ENCODE measurements around the gene RAB31.
"Not testable (repeated sequence)": the region's sequence is repeated elsewhere in the genome, so short reads cannot be mapped to it uniquely, and the experiment has no call there.

Gene RAB31

DNA sequence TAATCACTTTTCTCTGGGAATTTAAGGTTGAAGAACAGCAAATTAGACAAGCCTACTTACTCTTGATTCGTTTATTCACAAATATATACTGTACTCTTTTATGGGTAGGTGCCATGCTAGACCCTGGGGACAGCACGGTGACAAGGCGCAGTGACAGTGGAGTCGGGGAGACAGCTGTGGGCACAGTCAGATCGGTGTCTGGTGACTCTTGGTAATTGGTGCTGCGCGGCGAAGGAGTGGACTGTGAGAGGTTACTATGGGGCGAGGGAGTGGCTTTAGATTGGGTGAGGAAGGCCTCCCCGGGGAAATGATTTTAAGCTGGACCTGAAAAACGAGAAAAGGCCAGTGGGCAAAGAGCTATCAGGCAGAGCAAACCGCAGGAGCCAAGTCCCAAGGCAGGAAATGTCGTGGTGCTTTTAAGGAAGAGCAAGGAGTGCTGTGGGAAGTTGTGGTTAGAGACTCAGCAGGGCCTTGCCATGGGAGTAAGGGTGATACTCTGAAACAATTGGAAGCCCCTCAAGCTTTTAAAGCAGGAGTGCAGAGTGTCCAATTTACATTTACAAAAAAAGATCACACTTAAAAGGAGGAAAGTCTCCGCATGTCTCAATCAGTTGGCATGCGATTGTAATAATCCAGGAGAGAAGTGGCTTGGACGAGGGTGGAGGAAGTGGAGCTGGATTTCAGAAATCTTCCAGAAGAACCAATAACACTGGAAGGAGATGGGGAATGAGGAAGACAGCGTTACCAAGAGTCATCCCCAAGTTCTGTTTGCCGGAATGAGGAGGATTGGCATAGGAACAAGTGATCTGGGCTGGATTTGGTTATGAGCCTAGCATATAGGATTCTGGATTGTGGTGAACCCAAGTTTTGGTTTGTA lies 141.5 kb downstream of the RAB31 start:
- DNase-seq = no peak

DNA sequence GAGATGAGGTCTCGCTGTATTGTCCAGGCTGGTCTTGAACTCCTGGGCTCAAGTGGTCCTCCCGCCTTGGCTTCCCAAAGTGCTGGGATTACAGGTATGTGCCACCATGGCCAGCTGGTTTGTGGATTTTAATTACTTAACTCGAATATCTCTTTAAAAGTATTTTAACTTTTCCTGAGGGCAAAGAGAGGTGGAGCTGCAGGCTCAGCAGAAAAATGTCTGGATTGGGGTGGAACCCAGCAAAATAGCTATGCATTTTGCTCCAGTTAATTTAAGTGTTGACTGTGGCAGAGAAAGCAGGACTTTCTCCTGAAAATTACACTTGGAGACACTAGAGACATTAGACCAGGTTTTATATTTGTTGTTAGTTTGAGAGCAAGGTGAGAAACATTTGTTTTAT lies 142.2 kb downstream of the RAB31 start:
- DNase-seq = no peak

- no peak for DNase-seq
These were observed 143.4 kb downstream of the RAB31 start for GRCh38 chr18:9851511-9851910.

GRCh38 chr18:9852266-9853081 lies 144.4 kb downstream of the RAB31 start:
- DNase-seq = no peak

DNA sequence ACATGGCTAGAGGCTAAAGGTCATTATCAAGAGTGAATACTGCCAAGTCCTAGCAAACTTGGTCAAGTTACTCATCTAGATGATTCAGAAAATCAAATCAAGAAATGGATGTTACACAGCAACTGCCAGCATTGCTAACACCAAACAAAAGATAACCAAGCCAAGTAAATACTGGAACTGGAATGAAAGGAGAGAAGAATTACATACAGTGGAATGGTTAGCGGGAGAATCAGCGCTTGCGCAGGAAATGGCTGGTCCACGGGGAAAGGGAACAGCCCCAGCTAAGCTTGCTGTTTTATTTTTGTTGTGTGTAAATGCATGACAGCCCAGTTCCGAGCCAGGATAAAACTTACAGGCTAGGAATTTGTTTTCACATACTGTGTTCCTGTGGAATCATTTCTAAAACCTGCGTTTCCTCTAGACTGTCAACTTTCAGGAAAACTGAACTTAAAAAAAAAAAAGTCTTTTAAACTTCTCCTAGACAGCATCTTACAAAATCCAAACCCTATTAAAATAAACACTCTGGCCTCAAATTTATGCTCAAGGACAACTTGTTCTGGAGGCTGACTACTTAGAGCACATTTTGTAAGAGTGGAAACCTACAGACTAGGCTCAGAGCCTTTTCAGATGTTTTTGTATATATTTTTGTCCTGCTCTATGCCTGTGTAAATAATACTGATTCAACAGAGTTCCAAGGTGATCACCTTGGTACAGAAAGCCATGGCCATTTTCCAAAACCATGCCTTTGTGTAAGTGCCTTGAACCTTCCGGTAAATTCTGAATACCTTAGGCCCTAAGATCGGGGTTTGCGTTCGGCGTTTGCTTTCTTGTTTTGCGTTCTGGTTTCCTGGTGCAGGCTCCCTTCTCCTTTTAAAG lies 146.9 kb downstream of the RAB31 start:
- DNase-seq = no peak

GRCh38 chr18:9855681-9856080 lies 147.6 kb downstream of the RAB31 start:
- DNase-seq = no peak

GRCh38 chr18:9856092-9856491 lies 148.0 kb downstream of the RAB31 start:
- DNase-seq = no peak

DNA sequence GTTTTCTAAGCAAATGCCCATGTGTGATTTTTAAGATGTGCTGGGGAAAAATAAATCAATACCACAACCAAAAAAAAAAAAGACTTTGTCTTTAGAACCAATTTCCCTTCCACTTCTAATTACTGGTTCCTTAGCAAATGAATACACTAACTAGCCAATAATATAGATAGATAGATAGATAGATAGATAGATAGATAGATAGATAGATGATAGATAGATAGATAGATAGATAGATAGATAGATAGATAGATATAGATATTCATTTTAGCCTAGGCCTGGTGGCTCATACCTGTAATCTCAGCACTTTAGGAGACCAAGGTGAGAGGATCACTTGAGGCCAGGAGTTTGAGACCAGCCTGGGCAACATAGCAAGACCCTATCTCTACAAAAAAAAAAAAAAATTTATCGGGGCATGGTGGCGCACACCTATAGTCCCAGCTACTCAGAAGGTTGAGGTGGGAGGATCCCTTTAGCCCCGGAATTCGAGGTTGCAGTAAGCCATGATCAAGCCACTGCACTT lies 149.4 kb downstream of the RAB31 start:
- not testable (repeated sequence) for DNase-seq

GRCh38 chr18:9858642-9859041 lies 150.5 kb downstream of the RAB31 start:
- no peak for DNase-seq

DNA sequence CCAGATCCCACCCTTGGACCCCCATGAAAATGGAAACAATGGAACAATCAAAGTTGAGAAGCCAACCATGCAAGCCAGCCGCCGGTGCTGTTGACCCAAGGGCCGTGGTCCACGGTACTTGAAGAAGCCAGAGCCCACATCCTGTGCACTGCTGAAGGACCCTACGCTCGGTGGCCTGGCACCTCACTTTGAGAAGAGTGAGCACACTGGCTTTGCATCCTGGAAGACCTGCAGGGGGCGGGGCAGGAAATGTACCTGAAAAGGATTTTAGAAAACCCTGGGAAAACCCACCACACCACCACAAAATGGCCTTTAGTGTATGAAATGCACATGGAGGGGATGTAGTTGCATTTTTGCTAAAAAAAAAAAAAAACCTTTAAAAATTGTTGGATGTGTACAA lies 151.1 kb downstream of the RAB31 start:
- no peak for DNase-seq

DNA sequence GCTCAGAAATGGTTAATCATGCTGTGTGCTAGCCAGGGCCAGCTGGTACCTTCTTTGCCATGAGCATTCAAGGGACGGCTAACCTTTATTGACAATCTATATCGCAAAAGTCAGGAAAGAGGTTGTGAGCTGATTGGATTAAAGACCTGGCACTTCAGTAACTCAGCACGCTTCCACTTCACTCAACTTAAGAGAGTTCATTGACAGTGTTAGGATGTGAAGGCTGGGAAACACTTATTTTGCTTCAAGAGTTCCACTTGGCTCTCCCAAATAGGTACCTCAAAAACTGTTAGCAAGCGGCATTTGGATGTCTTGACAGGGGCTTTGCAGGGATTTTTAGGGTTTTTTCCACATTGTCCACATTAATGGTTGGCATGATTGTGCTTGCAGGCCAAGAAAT lies 152.6 kb downstream of the RAB31 start:
- no peak for DNase-seq

DNA sequence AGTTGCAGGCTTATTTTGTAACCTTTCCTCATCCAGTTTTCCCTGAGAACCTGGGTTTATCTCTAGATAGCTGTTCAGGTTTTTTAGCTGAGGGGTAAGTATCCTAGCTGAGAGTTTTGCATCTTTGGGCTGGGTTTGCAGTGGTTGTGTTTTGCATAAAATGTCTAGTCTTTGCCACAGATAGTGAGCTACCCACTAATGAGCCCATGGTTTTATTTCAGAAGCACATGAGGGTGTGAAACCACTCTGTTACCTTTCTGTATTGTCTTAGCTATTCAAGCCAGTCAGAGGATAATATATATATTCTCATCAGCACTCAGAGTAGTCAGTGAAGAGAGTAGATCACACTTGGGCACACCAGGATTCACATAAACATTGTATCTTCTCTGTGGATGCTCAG lies 153.1 kb downstream of the RAB31 start:
- DNase-seq = no peak

DNA sequence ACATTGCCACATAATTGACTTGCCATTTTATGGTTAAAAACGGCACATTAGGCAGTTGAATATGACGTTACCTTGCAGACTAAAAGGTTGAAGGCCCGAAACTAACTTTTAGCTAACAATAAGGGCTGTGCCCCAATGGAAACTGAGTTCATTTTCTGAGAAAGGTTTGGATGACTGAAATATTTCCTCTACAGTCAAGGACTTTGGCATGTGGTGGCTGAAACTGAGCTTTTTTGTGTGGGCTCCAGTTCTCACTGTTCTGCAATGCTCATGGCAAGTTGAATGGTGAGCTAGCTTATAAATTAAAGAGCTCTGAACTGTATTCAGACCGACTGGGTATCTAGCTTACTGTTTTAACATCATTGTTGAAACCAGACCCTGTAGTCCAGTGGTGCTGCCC lies 153.8 kb downstream of the RAB31 start:
- no peak for DNase-seq

DNA sequence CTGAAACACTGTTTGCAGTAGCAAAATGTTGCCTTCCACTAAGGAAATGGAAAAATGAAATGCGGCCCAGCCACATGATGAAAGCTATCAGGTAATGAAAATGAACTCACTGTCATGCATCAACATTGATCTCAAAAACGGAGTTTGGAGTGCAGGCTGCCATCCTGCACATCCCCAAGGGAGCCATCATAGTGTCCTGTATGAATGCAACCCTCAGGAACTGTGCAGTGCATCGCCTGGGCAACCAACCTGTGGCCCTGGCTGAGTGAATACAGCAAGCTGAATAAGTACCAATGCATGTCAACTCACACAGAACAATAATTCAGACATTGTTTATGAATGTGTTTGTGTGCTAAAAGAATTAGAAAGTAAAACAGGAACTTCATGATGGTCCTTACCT lies 154.6 kb downstream of the RAB31 start:
- no peak for DNase-seq

- no peak for DNase-seq
These were observed 155.2 kb downstream of the RAB31 start for GRCh38 chr18:9863282-9863681.

- no peak for DNase-seq
These were observed 157.8 kb downstream of the RAB31 start for GRCh38 chr18:9865764-9866490.

DNA sequence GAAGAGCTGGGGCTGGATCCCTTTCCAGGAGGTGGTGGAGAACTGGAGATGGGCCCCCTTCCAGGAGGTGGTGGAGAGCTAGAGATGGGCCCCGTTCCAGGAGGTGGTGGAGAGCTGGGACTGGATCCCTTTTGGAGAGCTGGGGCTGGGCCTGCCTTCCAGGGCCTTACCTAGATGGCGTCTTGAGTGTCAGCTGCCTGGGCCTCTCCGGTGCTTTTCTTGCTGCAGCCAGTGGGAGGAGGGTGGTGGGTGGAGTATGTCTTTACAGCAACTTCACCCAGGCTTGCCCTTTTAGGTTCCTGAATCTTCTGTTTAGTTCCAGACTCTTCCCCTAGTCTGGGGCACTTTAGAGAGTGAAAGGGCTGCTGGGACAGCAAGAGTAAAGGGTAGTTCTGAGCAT lies 158.5 kb downstream of the RAB31 start:
- no peak for DNase-seq

DNA sequence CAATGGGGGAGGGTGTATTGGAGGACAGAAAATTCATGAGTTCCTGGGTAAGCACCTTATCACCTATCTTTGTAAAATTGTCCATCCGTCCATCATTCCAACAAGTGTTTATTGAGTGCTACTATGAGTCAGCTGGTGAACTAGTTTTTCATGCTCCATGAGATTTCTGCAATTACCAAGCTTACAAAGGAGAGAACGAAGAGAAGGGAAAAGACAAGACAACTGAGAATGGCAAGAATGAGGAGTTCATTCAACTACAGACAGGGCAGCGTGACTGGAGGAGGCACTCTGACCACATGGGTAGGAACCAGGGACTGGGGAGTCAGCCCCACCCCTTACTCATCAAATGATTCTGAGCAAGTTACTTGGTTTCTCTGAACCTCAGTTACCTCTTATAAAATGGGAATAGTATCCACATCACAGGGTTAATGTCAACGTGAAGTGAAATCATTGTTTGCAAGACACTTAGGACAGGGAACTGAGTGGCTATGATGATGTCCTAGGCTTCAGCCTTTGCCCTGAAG lies 159.0 kb downstream of the RAB31 start:
- DNase-seq = no peak

DNA sequence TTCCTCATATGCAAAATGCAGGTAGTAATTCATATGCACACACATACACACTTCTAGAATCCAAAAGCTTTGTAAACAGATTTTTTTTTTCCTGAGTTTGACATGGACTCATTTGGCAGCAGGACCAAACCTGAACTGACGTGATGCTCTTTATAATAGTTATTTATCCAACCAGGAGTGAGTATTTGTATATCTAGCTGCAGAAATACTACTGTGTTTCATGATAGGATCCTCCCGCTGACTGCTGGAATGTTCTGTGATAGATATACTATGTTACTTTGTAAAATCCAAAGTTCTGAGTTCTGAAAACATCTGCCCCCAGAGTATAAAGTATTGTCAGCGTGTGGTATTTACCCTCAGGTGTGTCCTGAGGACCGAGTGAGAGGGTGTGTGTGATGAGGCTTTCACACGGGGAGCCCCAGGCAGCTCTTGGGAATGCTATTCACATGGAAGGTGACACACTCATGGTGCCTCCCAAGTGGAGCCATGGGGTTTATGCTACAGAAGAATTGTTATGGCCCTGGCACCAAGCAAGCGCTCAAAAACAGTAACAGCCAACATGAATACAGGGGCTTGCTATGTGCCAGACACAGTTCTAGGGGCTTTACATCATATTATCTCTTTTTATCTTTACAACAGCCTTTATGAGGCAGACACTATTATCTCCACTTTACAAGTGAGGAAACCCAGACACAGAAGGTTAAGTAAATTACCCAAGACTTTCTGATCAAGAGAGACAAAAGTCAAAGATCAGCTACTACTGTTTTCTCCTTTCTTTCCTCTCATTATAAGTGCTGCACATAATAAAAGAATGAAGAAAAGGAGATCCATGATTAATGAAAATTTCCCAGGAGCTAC lies 161.0 kb downstream of the RAB31 start:
- no peak for DNase-seq

DNA sequence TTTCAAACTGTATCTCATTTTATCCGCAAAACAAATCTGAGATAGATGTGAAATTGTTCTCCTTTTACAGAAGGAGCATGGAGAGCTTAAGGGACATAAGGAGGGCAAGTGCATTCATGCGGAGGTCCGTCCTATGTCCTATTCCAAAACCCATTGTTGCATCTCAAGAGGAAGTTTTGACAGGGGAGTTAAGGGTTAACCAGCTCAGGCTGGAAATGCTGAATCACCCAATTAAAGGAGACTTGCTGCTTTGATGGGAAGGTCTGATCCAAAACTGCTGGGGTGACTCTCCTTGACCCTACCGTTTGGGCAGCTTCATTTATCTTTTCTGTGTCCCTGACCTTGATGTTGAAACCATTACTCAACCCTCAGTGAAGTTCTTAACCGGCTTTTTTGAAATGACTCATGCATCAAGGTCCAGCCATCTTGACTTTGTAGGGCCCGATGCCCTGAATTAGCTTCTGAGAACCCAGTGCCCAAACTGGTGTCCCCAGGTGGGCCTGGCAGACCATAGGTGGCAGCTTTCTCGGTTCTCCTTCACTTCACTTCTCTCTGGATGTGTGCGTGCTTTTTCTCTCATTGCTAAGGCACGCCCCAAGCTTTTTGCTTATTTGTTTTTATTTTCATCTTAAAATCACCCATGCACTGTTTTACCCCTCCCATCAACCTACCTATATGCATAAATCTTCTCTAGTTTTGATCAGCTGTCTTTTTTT lies 161.8 kb downstream of the RAB31 start:
- no peak for DNase-seq

Measured in stimulated activated CD4-positive, alpha-beta T cell treated with anti-CD3 and anti-CD28 coated beads, Interleukin-4, amount 100 ng/mL, for 4 hours (primary cell).